Right ventricle myocardium superior (tissue), 1 donor: ENCODE data around the gene NAA15. TPM values are rescaled to one million over a fixed set of nuclear protein-coding genes. Genes with fewer than 3 reads are reported as not detected.
"Not testable (repeated sequence)": the region's sequence is repeated elsewhere in the genome, so short reads cannot be mapped to it uniquely, and the experiment has no call there.

Experiments
- ATAC-seq: fragments of 200-7000 bp; cut with Tn5 transposase; one replicate; pipeline ENCODE4 v1.9.1; 2020; ENCODE audit warnings: mild to moderate bottlenecking; ENCODE audit not compliant: poor library complexity
- DNase-seq: peaks from one replicate; pipeline ENCODE4 v3.0.0-alpha.2; 2020
- intact Hi-C: fragments of 100-400 bp; cut with DNase I; formaldehyde crosslinking; loops from one replicate; pipeline ENCODE4 v1.11.2; 2022
- total RNA-seq: library from RNA; stranded (reverse); fragmentation: NEBNext Ultra II Directional; extraction: Animal tissue kit (Norgen Biotek cat#: 25700); gene quantifications from one replicate; pipeline ENCODE4 v1.2.1, GENCODE V29; 2021
- donor health status: DM: no; HTN: yes; CAD: no; lungs with severe emphysema.

The NAA15 gene
- total RNA-seq, 1 donor from 2014 or later: 36.6 TPM

DNA sequence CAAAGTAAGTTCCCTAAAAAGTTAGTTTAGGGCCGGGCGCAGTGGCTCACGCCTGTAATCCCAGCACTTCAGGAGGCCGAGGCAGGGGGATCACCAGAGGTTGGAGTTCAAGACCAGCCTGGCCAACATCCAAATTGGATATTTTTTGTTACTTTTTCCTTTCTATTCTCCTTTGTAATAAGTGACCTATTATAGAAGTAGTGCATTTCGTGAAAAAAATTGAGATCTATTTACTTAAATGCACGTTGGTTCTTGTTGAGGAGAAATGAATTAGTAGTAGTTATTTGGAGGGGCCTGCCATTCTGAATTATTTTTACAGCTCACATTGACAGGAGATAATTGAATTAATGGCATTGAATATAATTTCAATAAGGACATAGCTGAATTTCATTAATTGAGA, 23.3 kb downstream of the NAA15 start:
- intact Hi-C loops: no loop called here
- no peak for DNase-seq
- no peak for ATAC-seq

DNA sequence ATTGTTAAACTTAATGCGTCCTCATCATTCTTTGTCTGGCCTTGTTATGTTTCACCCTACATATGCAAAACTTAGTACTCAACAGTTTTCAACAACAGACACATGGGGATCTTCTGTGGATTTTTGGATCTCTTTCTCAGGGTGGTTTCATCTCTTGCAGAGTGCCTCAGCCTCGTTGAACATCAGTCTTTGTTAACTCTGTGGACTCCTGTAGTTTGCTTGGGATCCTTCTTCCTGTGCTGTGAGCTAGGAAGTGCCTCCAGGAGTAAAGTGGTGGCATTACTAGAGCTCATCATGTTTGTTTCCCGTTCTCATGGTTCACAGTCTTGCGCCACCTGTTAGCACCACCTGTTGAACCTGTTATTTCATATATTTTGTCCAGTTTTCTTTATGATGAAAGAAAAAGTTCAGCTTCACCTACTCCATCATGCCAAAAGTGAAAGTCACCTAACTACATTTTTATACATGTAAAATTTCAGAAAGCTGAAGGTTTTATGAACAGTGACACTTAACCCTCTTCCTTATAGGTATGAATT, 28.4 kb downstream of the NAA15 start:
- intact Hi-C loops: no loop called here
- ATAC-seq (no peak), DNase-seq (no peak)

DNA sequence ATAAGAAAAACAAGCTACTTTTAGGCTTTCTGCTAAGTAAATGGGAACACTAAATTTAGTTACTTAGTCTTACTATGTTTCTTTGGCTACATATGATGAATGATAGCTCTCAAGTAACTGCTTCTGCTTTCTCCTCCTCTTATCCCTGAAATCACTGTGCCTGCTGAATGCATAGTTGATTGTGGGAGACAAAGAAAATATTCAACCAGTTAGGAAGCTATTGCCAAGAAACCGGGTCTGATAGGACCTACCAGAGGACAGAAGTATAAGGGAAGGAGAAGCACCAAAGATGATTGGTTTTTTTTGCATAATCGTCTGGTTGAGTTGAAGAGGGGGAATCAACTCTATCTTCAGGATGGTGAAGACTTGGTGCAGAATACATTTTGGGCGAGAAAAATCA, 29.0 kb downstream of the NAA15 start:
- DNase-seq (no peak), ATAC-seq (no peak)
- intact Hi-C loops: no loop called here

DNA sequence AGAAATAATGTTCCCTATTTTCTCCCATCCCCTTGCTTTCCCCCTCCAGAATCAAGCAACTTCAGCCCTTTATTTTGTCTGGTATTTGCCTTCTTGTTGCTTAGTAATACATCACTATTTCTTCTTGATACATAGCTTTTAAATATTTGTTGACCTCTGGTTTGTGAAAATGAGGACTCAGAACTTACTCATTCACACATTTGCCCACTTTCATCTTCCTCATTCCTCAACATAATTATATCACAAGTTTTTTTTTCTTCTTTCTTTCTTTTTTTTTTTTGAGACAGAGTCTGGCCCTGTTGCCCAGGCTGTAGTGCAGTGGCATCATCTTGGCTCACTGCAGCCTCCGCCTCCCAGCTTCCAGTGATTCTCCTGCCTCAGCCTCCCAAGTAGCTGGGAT, 29.9 kb downstream of the NAA15 start:
- ATAC-seq (no peak), DNase-seq (no peak)
- intact Hi-C loops: no loop called here

DNA sequence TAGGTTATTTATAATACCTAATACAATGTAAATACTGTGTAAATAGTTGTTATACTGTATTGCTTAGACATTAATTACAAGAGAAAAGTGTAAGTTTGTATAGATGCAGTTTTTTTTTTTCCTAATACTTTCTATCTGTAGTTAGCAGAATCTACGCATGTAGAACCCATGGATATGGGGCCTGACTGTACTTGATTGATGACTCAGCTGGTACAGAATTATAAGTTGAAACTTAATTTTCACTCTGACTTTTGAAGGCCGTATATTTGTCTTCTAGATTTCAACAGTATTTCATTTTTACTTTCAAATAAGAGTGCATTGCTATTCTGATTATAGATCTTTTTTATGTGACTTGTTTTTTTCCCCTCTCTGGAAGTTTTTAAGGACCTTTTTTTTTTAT, 31.7 kb downstream of the NAA15 start:
- intact Hi-C loops: no loop called here
- ATAC-seq (no peak), DNase-seq (no peak)

DNA sequence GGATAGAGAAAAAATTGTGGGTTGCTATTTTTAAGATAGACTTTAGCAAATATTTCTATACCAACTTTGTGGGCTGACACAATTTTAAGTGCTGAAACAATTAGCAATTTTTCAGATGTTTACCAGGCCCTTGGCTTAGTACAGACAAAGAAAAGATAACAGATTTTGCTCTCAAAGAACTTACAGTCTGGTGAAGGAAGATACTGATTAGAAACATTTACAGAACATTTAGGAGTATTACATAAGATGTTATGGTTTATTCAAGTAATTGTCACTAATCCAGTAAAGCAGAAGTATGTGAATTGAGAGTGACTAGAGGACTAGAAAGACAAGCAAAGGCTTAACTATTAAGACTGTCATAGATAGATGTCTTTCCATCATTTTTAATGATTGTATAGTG, 36.3 kb downstream of the NAA15 start:
- no peak for DNase-seq
- intact Hi-C loops: no loop called here
- ATAC-seq: no peak

DNA sequence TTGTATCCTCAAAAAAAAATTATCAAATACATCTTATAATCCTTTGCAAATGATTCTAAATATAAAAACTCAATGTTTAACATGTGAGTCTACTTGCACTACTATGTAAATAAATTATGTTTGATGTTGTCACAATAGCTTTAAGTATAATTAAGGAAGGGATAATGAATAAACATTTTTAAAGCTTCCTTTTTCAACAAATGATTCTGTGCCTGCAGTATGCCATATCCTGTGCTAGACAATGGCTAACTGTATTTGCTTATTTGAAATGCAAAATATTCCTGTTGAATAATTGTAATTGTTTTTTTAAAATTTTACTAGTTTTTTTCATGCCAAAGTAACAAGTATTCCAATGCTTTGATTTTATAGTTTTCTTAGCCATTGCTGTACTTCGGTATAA, 60.0 kb downstream of the NAA15 start:
- no peak for ATAC-seq
- intact Hi-C loops: no loop called here

DNA sequence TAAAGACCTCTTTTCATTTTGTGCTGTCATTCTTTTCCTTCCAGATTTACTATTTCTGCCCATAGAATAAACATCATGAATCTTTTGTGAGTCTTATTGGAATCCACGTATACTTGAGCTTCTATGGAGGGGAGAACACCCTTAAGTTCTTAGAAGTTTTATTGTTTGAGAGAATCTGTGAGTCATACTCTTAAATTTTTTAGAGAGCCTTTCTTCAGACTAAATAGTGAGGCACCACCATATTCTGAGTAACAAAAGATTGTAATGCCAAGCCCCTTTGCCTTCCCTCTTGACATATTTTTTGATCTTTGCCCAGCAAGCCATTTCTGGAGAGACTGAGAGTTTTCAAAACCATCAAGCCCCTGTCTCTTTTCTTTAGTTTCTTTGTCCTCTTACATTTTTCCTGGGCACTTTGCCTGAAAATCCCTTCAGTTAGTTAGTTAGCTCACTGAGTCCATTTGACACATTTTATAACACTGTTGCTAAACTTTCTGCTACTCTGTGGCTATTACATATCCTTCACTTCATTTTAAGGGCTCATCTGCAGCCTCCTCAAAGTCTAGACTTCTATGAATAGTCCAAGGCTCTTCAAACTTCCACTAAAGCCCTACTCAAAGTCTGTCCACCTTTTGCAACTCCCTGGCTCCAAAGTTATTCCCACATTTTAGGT, 66.3 kb downstream of the NAA15 start:
- intact Hi-C loops: no loop called here
- DNase-seq: no peak
- no peak for ATAC-seq

More for the DNA sequence above, 60.0 kb downstream of the NAA15 start:
- no peak for DNase-seq

DNA sequence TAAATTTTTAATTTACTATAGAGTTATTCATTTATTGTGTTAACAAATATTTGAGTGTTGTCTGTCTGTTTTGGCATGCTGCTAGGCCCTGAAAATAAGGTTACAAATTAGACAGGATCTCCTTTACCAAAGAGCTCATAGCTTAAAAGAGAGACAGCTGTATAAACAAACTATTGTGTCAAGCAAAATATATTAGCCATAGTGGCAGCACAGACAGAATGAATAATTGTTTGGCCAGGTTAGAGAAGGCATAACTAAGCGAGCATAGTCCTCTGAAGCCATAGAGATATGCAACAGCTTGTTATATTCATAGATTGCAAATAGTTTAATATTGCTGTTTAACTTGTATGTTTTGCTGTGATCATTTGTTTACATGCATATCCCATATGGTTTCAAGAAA, 67.7 kb downstream of the NAA15 start:
- no peak for DNase-seq
- ATAC-seq: no peak
- intact Hi-C loops: no loop called here

DNA sequence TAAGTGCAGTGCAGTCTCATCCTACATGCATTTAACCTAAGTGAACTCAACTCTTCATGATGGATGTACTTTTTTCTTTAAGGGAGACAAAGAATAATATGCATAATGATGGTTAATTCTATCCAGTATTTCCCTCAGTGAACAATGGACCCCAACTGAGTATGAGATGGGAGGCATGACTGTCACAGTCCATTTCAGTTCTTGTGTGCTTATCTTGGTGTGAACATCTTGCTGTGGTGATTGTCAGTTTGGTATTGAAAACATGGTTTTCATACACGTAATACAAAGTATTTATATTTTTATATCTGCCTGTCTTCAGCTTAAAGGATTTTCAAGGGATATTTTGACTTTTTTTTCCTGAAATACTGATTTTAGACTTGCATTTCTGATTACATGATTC, 72.9 kb downstream of the NAA15 start:
- ATAC-seq (no peak), DNase-seq (no peak)
- intact Hi-C loops: no loop called here

DNA sequence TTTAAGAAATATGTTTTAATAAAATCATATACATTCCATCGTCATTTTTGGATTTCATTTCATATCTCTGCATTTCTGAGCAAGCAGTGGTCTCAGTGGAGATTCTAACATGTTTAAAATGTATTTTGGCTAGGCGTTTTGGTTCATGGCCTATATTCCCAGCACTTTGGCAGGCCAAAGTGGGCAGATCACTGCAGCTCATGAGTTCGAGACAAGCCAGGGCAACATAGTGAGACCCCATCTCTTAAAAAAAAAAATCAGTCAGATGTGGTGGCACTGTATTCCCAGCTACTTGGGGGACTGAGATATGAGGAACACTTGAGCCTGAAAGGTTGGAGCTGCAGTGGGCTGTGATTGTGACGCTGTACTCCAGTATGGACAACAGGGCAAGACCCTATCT, 85.1 kb downstream of the NAA15 start:
- no peak for ATAC-seq
- no peak for DNase-seq
- intact Hi-C loops: no loop called here

DNA sequence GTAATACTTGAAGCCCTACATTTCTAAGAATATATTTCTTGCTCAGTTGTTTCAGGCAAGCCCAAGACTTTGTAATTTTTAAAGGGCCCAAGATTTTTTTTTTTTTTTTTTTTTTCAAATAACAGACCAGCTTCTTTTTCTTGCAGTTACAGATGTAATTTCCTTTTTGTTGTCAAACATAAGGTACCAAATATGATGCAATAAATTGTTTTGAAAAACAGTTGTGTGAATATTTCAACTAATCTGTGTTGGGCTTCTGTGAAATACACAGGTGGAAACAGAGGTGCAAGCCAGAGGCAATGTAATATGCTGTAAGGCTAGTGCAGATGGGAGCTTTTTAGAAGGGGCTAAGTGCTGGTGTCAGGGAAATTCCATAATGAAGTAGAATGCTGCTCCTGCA, 87.8 kb downstream of the NAA15 start:
- no peak for DNase-seq

DNA sequence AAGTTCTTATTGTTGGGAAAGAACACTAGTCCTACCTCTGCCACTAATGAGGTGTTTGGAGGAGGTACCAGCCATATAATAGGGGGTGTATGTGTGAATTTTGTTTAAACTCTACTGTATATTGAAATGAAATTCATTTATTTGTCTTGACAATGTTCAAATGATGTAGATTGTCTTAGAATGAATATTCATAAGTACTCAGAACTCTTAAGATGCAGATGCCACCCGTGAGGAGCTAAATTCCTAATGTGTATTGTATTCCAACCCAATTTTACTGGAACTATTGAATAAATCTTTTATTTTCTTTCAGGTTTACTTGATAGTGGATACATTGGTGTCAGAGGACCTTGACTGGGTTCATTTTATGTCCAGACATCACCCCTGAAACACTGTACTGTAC, 88.7 kb downstream of the NAA15 start:
- ATAC-seq: no peak
- intact Hi-C loops: no loop called here
- DNase-seq: no peak

More for the DNA sequence above, 87.8 kb downstream of the NAA15 start:
- intact Hi-C loops: no loop called here
- no peak for ATAC-seq

DNA sequence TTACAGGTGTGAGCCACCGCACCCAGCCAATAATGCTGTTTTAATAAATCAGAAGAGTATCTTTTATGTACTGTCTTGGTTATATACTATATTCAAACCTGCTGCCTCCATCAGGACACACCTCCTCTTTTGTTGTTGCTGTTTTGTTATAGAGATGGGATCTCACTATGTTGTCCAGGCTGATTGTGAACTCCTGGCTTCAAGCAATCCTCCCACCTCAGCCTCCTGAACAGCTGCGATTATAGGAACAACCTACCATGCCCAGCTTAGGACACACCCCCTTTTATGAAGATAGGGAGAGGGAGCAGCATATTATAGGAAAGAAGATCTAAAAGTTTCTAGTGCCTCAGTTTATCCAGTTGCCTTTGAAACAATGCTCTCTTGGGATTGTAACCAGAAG, 90.4 kb downstream of the NAA15 start:
- DNase-seq (no peak), ATAC-seq (no peak)
- intact Hi-C loops: no loop called here

DNA sequence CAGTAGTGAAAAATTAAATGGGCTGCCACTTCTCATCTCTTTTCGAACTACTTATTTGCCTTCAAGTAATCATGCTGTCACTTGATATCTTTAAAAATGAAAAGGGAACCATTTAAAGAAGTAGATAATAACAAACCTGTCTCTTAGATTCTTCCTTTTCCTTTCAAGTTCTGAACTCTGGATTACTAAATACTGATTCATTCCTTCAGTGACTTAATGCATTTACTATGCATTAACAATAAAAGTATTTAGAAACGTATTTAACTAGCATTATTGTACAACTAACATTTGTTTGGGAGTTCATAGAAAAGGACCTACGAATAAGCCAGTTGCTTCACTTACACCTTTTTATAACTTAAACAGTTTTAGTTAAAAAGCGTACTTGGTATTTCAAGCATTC, 91.5 kb downstream of the NAA15 start:
- intact Hi-C loops: no loop called here
- no peak for ATAC-seq

DNA sequence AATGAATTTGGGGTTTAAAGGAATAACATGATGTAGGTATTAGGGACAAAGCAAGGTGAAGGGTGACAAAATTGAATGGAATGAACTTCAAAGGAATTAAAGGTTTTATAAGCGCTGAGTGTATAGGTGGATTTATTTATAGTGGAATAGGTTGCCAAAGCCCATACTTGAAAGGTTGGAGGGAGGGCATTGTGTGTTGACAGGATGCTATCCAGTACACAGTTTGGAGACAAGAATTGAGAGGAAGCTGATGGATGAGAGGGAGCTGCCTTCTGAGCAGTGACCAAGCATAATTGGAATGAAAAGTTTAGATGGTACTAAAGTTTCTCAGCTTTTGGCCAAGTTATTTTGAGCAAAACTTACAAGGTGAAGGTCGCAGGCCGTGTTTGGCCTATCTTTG, 100.1 kb downstream of the NAA15 start:
- intact Hi-C loops: no loop called here
- no peak for DNase-seq
- peak; percentile 66 for ATAC-seq

More for the DNA sequence above, 91.5 kb downstream of the NAA15 start:
- DNase-seq: no peak

DNA sequence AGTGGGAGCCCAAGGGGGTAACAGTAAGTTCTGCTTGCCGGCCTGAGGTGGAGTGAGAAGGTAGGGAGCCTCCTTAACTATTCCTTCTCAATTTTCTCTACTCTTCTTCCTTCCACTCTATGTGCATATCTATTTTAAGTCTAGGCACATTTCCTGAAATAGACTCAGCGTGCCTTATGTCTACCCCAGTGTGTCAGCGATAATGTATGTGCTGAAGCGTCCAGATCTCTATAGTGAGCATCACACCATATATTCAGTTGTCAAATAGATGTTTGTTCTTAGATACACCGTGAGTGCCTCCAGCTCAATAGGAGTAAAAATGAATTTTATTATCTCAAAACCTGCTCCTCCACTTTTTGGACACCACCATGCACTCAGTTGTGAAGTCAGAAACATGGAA, 101.1 kb downstream of the NAA15 start:
- intact Hi-C loops: no loop called here
- DNase-seq (no peak), ATAC-seq (no peak)

DNA sequence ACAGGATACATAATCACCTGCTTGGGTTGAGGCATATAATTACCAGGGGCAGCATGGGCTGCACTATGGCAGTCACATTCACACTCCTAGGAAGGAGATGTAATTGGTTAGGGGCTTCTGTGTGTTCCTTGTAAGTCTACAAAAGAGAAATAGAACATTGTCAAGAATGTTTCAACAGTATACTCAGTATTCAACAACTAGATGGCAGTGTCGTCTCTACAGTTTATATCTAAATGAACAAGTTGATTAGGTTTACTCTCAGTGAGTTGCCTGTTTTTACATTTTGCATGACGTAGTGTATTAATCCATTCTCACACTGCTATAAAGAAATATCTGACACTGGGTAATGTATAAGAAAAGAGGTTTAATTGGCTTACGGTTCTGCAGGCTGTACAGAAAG, 102.2 kb downstream of the NAA15 start:
- DNase-seq: no peak
- no peak for ATAC-seq
- intact Hi-C loops: no loop called here

DNA sequence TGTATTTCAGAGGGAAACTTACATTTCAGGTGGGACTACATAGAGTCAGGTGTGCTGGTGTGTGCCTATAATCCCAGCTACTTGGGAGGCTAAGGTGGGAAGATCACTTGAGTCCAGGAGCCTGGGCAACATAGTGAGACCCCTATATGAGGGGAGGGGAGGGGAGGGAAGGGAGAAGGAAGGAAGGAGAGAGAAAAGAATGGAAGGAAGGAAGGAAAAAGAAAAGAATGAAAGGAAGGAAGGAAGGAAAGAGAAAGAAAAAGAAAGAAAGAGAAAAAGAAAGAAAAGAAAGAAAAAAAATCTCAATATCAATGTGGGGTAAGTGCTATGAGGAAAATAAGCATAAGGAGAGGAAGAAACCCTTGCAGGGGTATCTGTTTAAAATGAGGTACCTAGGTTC, 109.0 kb downstream of the NAA15 start:
- no peak for DNase-seq
- no peak for ATAC-seq
- intact Hi-C loops: no loop called here

DNA sequence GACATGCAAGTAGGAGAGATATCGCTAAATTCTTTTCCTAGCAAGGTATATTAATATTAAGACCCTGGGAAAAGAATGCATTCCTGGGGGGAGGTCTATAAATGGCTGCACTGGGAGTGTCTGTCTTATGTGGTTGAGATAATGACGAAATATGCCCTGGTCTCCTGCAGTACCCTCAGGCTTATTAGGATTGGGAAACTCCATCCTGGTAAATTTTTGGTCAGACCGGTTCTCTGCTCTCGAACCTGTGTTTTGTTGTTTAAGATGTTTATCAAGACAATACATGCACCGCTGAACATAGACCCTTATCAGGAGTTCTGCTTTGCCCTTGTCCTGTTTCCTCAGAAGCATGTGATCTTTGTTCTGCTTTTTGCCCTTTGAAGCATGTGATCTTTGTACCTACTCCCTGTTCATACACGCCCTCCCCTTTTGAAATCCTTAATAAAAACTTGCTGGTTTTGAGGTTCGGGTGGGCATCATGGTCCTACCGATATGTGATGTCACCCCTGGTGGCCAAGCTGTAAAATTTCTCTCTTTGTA, 113.4 kb downstream of the NAA15 start:
- DNase-seq, ATAC-seq: not testable (repeated sequence)
- intact Hi-C loops: loop anchor here (5.0 kb wide), 1 partner anchor 218 kb away; no protein-coding TSS in a partner anchor
